Endothelial cell of umbilical vein (primary cell): ENCODE measurements around the gene TEX28.

Experiments
- EZH2 ChIP-seq: IDR thresholded peaks from 2 replicates; pipeline ENCODE4 v1.6.1; 2012; ENCODE audit warnings: borderline replicate concordance, low read depth, mild to moderate bottlenecking, moderate library complexity, low read length, inconsistent platforms; ENCODE audit not compliant: severe bottlenecking
- MYC ChIP-seq: IDR thresholded peaks from one replicate; pipeline ENCODE4 v1.6.1; 2011; ENCODE audit warnings: mild to moderate bottlenecking, low read depth, low read length

DNA sequence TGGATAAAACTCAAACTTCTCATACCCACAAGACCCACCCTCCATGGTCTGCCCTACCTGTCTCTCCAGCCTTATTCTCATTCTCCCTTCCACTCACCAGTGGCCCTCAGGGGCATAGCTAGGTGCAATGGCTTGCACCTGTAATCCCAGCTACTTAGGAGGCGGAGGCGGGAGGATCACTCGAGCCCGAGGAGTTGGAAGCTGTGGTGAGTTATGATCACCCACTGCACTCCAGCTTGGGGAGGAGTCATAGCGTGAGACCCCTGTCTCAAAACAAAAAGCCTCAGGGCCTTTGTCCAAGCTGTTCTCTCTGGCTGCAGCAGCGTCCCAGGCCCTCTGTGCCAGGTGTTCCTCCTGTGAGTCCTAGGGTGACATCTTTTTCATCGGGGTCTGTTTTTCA, 17.2 kb upstream of the TEX28 start:
- no peak for TF ChIP-seq EZH2
- no peak for TF ChIP-seq MYC
